Stimulated activated CD4-positive, alpha-beta T cell treated with anti-CD3 and anti-CD28 coated beads, Interleukin-1b, Interleukin-23, amount 100 ng/mL, for 24 hours (primary cell): ENCODE measurements around the gene DOLPP1.

Experiments used
- DNase-seq, 4 experiments: peaks; one replicate each; pipeline ENCODE4 v3.0.0-alpha.2; 2020; ENCODE audit warnings: low read depth in 4 of 4, low spot score in 1 of 4

Gene DOLPP1

DNA sequence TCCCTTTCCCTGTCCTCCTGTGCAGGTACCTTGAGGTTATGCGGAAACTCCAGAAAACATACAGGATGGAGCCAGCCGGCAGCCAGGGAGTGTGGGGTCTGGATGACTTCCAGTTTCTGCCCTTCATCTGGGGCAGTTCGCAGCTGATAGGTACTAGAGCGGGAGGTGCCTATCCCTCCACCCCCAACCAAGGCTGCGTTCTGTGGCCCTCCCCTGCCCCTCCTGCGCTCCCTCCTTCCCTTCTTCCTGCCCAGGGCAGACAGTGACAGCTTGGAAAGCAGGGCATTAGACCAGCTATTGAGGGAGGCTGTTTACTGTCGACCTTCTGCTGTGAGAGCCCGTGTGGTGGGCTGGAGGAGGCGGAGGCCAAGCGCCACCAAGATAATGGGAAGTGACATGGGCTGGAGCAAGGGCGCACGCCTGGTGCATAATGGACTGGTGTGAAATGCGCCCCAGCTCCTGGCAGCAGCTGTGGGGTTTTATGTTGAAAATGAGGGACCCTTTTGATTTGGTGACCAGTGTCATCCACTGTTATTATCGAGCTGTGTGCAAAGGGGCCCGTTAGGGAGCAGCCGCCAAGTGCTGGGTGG is 55.6 kb downstream of the DOLPP1 start:
- no peak for DNase-seq

DNA sequence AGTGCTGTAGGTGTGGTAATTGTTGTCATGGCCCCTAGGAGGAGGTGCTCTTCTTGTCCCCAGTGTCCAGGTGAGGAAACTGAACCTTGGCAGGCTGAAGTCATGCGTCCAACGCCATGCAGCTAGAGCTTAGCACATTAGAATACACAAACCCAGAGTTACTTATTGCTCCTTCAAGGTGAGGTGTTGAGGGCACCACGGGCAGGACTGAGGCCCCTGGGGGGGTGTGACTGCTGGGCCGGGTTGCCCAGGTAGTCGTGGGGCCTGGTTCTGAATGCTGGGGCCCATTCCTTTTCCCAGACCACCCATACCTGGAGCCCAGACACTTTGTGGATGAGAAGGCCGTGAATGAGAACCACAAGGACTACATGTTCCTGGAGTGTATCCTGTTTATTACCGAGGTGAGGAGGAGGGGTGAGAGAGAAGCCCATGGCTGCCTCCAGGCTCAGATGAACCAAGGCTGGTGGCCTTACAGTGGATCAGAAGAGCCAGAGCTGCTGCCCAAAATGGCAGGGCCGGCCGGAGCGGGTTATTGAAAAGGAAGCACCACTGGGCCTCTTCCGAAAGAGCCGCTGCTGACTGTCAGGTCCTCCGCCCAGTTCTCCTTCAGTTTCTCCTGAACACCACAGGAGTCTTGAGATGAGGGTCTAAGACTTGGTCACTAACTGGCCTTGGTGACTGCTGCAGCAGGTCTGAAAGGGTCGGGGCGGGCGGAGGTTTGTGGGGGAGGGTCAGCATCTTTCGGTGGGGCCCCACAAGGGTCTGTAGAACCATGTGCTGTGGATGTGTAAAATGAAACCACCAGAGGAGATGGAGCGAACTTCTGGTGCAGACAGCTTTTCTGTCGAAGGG is 56.6 kb downstream of the DOLPP1 start:
- no peak for DNase-seq

DNA sequence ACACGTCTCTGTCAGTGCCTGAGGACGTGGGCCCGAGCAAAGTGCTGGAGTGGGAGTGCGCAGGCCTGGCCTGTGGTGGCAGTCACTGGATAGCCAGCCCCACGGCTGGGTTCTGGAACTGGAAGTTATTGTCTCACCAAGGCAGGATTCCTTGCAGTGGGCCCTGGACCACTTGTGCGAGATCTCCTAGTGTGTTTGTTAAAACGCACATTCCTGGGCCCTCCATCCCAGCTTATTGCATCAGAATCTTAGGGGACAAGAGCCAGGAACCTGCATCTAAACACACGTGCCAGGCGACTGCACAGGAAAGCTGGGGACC is 57.2 kb downstream of the DOLPP1 start:
- DNase-seq, result no peak

DNA sequence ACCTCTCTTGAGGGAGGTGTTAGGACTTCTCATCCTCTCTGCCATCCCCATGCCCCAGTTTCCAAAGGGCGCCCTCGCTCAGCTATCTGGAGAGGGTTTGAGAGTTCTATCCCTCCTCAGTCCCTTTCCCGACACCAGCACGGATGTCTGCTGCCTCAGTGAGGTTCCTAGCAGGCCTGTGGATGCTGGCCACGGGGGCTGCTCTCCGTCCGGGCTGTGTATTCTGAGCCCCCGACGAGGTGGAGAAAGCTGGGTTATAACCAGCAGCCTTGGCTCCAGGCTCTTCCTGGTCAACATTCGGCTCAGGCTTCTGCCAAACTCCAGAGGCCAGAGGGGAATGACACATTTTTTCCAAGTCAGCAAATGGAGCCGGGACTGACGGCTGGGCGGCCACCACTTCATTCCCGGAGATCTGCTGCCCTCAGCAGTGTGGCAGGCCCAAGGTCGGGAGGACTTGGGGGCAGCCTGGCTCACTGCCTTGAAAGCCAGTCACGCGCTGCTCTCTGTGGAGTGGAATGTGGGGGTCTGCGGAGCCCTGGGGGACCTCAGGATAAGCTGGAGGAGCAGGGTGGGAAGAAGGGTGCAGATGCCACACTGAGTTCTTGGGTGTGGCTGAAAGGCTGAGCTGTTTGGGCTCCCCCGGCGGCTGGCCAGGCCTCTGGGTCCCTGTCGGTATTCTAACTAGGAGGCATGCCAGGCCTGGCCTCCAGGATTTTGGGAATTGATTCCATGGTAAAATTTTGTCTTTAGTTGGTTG is 57.7 kb downstream of the DOLPP1 start:
- DNase-seq, result no peak

DNA sequence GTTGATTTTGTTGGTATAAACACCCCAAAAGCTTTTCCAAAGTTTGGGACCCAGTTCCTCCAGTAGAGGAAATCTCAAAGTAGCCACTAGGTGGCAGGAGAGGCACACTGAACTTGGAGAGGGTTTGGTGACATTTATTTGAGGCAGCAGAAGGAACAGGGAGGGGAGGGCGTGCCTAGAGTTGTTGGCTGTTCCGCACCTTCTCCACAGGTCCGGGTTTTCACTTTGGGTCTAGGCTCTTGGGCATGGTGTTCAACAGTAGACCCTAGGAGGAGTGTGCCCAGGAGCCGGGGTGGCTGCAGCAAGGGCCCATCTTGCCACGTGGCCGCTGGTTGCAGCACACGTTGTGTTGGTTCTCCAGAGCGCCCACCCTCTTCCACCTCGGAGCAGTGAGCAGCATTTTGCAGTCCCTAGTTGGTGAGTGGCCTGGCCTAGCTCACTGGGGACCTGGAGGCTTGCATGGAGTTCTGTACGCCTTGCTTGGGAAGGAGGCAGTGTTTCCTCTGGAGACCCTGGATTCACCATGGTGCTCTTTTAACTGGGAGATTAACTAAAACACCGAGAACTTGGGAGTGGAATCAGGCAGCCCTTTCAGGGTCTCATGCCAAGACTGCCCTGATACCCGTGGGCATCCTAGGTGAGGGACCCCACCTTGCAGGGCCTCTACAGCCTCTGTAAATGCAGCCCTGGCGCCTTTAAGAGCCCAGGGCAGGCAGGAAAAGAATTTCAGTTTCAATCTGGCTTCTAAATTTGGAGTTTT is 58.5 kb downstream of the DOLPP1 start:
- DNase-seq, result peak; percentile 55 to 61 (median 58)

DNA sequence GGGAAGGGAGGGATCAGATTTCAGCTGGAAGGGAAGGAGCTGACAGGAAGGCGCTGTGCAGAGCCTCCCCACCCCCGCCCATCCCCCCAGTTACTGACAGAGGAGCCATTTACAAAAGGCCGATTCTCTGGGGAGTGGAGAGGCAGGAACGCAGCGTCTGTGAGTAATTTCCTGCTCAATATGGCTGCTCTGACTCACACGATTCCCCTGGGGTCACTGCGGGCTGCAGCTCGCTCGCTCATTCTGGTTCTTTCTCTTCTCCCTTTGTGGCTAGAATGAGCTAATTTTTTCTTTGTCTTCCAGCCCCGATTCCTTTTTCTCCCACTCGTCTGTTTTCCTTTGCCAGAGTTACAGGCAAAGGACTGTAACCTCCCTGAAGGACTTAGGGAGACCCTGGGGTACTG is 59.1 kb downstream of the DOLPP1 start:
- DNase-seq, result peak; percentile 53 to 79 (median 60)
